H4 (cell line): ENCODE results near the gene LMAN2. TPM values are rescaled to one million over a fixed set of nuclear protein-coding genes. Genes with fewer than 3 reads are reported as not detected.

Experiments used
- total RNA-seq: library from RNA; depleted of rRNA; stranded (reverse); fragments of >200 nt; shearing (Covaris generic); gene quantifications from 2 replicates; pipeline ENCODE4 v1.2.3, GENCODE V29; 2014; rRNA removed

Gene LMAN2
- total RNA-seq, 1 experiment from 2014 or later = 800 TPM

Other genes starting within 250 kb of the LMAN2 start
- gene NSD1, start 217.9 kb downstream of the LMAN2 start, total RNA-seq = 27.6 and 30.3 TPM in 2 replicates
- gene RAB24, start 47.9 kb downstream of the LMAN2 start, total RNA-seq = 22.5 and 28.1 TPM in 2 replicates
- 487 and 500 TPM in 2 replicates for gene PRELID1, start 47.9 kb downstream of the LMAN2 start, total RNA-seq
- gene MXD3, start 39.8 kb downstream of the LMAN2 start, total RNA-seq = 34.7 and 74.3 TPM in 2 replicates
- 26.2 and 28.1 TPM in 2 replicates for gene RGS14, start 6.3 kb upstream of the LMAN2 start, total RNA-seq
- gene SLC34A1, start 32.8 kb upstream of the LMAN2 start, total RNA-seq = not detected in 2 replicates
- gene PFN3, start 49.0 kb upstream of the LMAN2 start, total RNA-seq = not detected in 2 replicates
- 5.8 and 7.3 TPM in 2 replicates for gene F12, start 57.9 kb upstream of the LMAN2 start, total RNA-seq
- 37.7 and 51.9 TPM in 2 replicates for gene GRK6, start 75.0 kb upstream of the LMAN2 start, total RNA-seq
- 28.6 and 33.7 TPM in 2 replicates for gene PRR7, start 95.1 kb upstream of the LMAN2 start, total RNA-seq
- gene DBN1, start 122.0 kb upstream of the LMAN2 start, total RNA-seq = 140 and 153 TPM in 2 replicates
- 127 and 138 TPM in 2 replicates for gene PDLIM7, start 145.9 kb upstream of the LMAN2 start, total RNA-seq
- 0.08 and 1.1 TPM in 2 replicates for gene DOK3, start 158.2 kb upstream of the LMAN2 start, total RNA-seq
- 106 and 122 TPM in 2 replicates for gene DDX41, start 165.3 kb upstream of the LMAN2 start, total RNA-seq
- gene FAM193B, start 202.9 kb upstream of the LMAN2 start, total RNA-seq = 7.5 and 14.5 TPM in 2 replicates
- gene TMED9, start 240.5 kb upstream of the LMAN2 start, total RNA-seq = 151 and 191 TPM in 2 replicates
- gene B4GALT7, start 248.5 kb upstream of the LMAN2 start, total RNA-seq = 35.6 and 40.4 TPM in 2 replicates